ENCODE results near the gene MAP3K2.

The MAP3K2 gene

DNA sequence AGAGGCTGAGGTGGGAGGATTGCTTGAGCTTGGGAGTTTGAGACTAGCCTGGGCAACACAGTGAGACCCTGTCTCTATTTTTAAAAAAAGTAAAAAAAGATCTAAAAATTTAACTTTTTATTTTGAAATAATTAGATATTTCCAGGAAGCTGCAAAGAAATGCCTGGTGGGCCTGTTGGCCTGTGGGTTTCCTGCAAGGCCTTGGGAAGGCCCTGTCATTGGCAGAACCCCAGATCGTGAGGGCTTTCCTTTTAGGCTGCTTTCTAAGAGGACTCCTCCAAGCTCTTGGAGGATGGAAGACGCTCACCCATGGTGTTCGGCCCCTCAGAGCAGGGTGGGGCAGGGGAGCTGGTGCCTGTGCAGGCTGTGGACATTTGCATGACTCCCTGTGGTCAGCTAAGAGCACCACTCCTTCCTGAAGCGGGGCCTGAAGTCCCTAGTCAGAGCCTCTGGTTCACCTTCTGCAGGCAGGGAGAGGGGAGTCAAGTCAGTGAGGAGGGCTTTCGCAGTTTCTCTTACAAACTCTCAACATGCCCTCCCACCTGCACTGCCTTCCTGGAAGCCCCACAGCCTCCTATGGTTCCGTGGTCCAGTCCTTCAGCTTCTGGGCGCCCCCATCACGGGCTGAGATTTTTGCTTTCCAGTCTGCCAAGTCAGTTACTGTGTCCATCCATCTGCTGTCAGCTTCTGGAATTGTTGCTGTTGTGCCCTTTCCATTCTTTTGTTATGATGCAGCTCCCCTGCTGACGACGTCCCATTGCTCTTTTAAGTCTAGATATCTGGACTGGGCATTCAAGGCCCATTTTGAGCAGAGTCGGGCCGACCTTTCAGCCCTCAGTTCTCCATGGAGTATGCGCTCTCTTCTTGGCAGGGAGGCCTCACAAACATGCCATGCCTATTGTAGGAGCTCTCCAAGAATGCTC lies 37.1 kb upstream of the MAP3K2 start:
- no peak for DNase-seq (ENCODE audit: low read depth, low spot score)
- no peak overlapping the region for H3K4me3 ChIP-seq (ENCODE audit: low read depth, low read length)
- ChIA-PET POLR2A (no interaction called here), CTCF (interaction anchor here (1.0 to 2.2 kb wide), 5 partner anchors 10 to 100 kb away, joined by 3 to 9 read pairs (median 5); no protein-coding TSS in a partner anchor)
- TF ChIP-seq, protein P1, sequence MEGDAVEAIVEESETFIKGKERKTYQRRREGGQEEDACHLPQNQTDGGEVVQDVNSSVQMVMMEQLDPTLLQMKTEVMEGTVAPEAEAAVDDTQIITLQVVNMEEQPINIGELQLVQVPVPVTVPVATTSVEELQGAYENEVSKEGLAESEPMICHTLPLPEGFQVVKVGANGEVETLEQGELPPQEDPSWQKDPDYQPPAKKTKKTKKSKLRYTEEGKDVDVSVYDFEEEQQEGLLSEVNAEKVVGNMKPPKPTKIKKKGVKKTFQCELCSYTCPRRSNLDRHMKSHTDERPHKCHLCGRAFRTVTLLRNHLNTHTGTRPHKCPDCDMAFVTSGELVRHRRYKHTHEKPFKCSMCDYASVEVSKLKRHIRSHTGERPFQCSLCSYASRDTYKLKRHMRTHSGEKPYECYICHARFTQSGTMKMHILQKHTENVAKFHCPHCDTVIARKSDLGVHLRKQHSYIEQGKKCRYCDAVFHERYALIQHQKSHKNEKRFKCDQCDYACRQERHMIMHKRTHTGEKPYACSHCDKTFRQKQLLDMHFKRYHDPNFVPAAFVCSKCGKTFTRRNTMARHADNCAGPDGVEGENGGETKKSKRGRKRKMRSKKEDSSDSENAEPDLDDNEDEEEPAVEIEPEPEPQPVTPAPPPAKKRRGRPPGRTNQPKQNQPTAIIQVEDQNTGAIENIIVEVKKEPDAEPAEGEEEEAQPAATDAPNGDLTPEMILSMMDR (IDR thresholded peaks at IDR 0.05; ENCODE audit: insufficient read depth, low read length, missing control alignments), result no peak

- H3K4me3 ChIP-seq (ENCODE audit: low read depth, low read length), result no peak overlapping the region; the same call in 1 of the 2 replicates
- TF ChIP-seq, protein P1 (IDR thresholded peaks at IDR 0.05; ENCODE audit: insufficient read depth, low read length, missing control alignments), result no peak
- DNase-seq (ENCODE audit: low read depth, low spot score), result no peak
- CTCF ChIA-PET, result interaction anchor here (1.2 to 2.2 kb wide), 2 partner anchors 9 to 56 kb away, joined by 6 to 9 read pairs; no protein-coding TSS in a partner anchor
- POLR2A ChIA-PET, result no interaction called here
Observed at GRCh38 chr2:127423880-127424279, 36.1 kb upstream of the MAP3K2 start.

DNA sequence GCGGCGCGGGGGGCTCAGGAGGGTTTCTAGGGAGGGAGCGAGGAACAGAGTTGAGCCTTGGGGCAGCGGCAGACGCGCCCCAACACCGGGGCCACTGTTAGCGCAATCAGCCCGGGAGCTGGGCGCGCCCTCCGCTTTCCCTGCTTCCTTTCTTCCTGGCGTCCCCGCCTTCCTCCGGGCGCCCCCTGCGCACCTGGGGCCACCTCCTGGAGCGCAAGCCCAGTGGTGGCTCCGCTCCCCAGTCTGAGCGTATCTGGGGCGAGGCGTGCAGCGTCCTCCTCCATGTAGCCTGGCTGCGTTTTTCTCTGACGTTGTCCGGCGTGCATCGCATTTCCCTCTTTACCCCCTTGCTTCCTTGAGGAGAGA lies 35.7 kb upstream of the MAP3K2 start:
- DNase-seq (ENCODE audit: low read depth, low spot score), result no peak
- peak overlapping the region; percentile 51 for H3K4me3 ChIP-seq (ENCODE audit: low read depth, low read length)
- TF ChIP-seq, protein P1 (IDR thresholded peaks at IDR 0.05; ENCODE audit: insufficient read depth, low read length, missing control alignments), result peak; percentile 0
- ChIA-PET CTCF (interaction anchor here (0.6 kb wide), 1 partner anchor 9 kb away, joined by 3 read pairs; no protein-coding TSS in a partner anchor), POLR2A (no interaction called here)

DNA sequence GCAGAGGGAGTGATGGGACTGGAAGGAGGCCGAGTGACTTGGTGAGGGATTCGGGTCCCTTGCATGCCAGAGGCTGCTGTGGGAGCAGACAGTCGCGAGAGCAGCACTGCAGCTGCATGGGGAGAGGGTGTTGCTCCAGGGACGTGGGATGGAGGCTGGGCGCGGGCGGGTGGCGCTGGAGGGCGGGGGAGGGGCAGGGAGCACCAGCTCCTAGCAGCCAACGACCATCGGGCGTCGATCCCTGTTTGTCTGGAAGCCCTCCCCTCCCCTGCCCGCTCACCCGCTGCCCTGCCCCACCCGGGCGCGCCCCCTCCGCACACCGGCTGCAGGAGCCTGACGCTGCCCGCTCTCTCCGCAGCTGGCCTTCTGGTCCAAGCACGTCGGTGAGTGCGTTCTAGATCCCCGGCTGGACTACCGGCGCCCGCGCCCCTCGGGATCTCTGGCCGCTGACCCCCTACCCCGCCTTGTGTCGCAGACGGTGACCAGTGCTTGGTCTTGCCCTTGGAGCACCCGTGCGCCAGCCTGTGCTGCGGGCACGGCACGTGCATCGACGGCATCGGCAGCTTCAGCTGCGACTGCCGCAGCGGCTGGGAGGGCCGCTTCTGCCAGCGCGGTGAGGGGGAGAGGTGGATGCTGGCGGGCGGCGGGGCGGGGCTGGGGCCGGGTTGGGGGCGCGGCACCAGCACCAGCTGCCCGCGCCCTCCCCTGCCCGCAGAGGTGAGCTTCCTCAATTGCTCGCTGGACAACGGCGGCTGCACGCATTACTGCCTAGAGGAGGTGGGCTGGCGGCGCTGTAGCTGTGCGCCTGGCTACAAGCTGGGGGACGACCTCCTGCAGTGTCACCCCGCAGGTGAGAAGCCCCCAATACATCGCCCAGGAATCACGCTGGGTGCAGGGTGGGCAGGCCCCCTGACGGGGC lies 35.0 kb upstream of the MAP3K2 start:
- peak overlapping the region; percentile 51 for H3K4me3 ChIP-seq (ENCODE audit: low read depth, low read length)
- no peak for DNase-seq (ENCODE audit: low read depth, low spot score)
- CTCF ChIA-PET, result interaction anchor here (0.6 kb wide), 1 partner anchor 8 kb away, joined by 3 read pairs; no protein-coding TSS in a partner anchor
- POLR2A ChIA-PET, result no interaction called here
- TF ChIP-seq, protein P1 (IDR thresholded peaks at IDR 0.05; ENCODE audit: insufficient read depth, low read length, missing control alignments), result no peak

- ChIA-PET CTCF (no interaction called here), POLR2A (no interaction called here)
- no peak overlapping the region for H3K4me3 ChIP-seq (ENCODE audit: low read depth, low read length)
Observed at GRCh38 chr2:127421871-127422558, 34.2 kb upstream of the MAP3K2 start.

More at GRCh38 chr2:127421871-127422558, 34.2 kb upstream of the MAP3K2 start:
- no peak for DNase-seq (ENCODE audit: low read depth, low spot score)
- TF ChIP-seq, protein P1 (IDR thresholded peaks at IDR 0.05; ENCODE audit: insufficient read depth, low read length, missing control alignments), result no peak

Data from AG04449 (cell line).